SH-SY5Y (cell line): ENCODE measurements around the gene SDHC.

Source experiments
- GATA2 ChIP-seq: IDR thresholded peaks from 2 replicates; pipeline ENCODE4 v1.6.1; 2011; ENCODE audit warnings: mild to moderate bottlenecking, low read depth, low read length
- GATA3 ChIP-seq: IDR thresholded peaks from 2 replicates; pipeline ENCODE4 v1.6.1; 2011; ENCODE audit warnings: low read depth, mild to moderate bottlenecking, low read length, moderate library complexity

DNA sequence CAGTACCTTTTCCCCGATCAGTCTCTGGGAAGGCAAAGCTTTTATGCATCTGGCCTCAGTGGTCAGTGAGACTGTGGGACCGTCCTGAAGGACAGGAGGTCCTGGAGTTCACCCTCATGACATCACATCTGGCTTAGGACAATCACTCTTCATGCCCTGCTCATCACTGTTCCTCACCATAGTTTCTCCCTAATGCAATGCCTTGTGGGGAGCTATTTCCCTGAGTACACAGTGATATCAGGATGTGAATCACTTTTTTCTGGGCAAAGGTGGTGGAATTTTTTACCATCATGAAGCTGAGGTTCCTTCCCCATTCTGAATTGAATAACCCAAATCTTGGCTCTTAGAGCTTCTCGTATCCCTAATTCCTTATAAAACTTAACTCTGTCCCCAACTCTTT lies 88.3 kb downstream of the SDHC start:
- TF ChIP-seq GATA2 = no peak
- TF ChIP-seq GATA3 = no peak
